Inferior parietal cortex (tissue), 1 donor: ENCODE measurements around the gene POC1A.
A peak's percentile ranks its signal among the peaks of the same experiment; 100 is the strongest.

ENCODE experiments used
- DNase-seq: peaks from one replicate; pipeline ENCODE4 v3.0.0-alpha.2; 2016; ENCODE audit errors: extremely low spot score

The POC1A gene

DNA sequence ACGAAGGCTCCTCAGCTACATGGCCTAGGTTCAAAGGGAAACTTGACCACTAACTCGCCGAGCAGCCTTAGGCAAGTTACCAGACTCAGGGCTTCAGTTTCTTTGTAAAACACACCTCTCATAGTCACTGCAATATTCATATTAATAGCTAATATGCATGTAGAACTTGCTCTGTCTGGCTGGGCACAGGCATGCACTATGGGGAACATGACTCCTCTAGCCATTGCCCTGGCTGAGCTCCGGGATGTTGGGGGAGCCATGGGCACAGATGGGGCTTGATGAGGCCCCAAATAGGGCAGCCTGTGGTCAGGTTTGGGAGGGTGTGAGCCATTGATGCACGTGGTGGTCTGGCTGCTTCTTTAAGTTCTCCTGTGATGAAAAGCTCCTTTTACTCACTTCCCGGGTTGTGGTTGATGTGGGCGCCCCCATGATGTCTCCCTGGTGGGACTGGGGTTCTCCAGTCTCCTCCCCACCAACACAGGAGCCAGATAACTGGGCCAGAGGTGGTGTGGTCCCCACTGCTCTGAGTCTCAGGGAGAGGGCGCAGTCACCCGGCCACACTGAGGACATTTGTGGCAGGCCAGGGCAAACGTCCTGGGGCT is 68.4 kb downstream of the POC1A start:
- DNase-seq = no peak

DNA sequence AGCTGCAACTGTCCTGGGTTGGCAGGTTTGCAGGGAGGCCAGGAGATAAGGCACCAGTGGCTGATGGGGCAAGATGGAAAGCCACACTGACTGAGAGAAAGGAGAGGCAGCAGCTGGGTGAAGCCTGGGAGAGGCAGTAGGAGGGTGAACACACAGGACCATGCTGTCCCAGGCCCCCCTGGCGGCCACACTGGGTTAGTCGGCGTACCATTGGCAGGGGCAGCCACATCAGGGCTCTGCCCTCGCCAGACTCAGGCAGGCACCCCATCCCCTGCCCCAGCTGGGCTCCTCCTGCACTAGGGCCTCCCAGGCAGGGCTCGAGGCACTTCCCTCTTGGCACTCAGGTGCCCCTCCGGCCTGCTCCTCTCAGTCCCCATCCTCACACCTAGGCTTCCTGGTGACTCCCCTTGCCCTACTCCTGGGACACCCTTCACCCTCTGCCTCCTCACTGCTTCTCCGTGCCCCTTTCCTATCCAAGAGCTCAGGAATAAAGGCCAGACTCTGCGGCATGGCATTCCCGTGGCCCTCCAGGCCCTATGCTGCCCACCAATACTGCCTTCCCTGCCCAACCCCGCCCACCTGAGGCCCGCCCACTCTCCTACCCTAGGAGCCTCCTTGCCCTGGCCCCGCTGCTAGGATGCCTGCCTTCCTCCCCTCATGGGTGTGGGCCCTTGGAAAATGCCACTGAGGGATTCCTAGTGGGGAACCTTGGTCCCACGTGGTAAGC is 69.1 kb downstream of the POC1A start:
- DNase-seq = no peak

DNA sequence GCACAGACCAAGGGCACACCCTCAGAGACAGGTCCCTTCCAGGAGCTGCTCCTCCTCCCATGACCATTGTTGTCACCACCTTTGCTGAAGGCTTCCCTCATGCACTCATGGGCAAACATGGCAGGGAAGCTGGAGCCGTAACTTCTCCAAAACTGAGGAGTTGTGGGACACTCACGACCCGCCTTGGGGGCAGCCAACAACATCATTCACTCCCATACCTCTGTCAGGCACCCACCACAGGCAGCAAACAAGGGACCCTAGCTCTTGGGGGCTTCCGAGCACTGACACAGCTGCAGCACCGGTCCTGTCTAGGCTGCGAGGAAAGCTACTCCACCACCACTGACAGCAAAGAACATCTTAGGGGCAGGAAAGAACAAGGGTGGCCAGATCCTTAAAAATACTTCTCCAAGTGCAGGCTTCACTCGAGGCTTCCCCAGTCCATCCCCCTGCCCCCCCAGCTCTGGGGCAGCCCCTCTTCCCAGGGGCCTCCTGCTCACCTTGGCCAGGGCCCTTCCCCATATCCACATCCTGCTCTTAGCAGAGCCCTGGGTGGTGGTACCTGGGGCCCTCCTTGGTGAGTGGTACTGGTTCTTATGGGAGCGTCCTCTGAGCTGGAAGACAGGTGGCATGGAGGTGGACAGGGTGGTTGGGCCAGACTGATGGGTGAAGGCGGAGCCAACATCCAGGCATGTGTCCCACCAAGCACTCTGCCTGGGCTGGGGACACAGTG is 69.8 kb downstream of the POC1A start:
- no peak for DNase-seq

DNA sequence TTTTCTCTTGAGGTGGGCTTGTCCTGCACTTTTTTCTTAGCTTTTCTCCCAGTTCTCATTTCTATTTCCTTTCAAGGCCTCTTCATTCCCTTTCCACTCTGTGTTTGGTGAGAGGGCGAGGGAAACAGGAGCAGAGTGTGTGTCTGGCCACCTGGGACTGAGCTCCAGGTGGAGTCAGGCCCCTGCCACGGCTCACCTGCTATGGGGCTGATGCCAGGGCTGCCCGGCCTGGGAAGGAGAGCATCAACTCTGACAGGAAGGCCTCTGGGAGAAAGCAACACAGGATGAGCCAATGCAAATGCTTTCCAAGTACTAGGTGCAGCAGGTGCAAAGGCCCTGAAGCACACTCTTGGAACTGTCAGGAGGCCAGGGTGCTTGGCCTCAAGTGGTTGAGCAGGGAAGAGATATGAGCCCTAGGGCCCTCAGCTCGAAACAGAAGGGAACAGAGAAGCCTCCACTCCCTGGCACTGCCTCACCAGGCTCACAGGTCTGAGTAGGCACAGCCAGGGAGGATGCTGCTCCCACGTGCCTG is 70.6 kb downstream of the POC1A start:
- DNase-seq = no peak

DNA sequence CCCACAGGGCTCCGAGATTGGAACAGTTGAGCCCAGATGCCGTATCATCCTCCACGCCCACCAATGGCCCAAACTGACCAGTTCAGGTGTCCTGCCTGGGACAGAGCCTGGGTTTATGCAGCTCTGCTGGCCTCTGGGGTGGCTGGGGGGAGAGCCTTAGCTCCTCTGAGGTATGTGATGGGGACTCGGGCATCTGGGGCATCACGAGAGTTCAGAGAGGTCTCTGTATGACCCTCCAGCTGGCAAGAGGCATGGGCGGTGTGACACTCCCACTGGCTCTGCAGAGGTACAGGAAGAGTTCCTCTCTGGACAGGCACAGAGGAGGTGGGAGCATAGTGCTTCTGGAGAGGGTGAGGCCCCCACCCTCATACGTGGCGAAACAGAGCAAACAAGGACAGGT is 71.3 kb downstream of the POC1A start:
- DNase-seq = no peak

DNA sequence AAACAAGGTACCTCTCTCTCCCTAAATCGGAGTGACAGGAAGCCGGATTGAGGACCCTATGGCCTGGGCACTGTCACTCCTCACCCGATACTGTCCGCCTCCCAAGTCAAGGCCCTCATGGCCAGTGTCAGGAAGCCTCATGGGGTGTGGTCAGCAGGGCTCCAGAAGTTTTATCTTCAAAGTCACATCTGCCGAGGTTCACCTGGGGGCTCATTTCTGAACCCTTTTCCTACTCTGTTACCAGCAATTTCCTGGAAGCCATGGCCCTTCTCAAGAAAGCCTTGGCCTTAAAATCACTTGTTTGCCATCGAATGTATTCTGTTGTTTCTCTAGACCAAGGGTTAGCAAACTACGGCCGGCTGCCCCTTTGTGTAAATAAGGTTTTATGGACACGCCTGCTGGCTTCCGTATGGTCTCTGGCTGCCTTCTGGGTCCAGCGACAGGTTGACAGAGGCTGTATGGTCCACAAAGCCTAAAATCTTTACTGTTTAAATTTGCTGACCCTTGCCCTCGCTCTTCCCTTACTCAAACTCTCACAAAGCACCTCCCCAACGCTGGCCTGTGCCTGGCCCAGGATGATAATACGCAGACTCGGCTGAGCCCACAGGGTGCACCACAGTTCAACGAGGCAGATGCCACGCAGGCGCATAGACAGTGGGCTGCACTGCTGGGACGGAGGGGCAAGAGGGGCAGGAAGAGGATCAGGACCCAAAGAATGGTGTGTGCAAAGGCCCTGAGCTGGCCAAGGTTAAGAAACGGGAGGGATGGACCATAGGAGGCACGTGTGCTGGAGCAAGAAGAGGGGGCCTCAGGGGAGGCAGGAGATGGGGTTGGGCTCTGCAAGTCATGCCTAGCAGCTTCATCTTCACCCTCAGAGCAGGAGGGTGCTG is 73.1 kb downstream of the POC1A start:
- DNase-seq = no peak

DNA sequence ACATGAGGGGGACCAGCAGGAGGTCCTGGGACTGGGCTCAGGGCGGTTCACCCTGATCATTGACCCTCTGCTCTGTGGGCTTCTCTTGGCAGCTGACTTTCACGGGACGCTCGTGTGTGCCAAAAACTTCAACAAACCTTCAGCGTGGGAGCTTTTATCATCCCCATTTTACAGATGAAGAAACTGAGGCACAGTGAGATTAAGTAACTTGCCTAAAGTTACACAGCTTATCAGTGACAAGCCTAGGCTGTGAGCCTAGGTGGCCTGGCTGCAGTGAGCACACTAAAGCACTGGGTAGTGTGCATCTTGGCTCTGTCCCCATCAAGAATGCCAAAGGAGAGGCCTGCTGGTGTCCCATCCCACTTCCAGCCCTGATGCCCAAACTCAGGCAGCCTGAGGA is 74.3 kb downstream of the POC1A start:
- no peak for DNase-seq

DNA sequence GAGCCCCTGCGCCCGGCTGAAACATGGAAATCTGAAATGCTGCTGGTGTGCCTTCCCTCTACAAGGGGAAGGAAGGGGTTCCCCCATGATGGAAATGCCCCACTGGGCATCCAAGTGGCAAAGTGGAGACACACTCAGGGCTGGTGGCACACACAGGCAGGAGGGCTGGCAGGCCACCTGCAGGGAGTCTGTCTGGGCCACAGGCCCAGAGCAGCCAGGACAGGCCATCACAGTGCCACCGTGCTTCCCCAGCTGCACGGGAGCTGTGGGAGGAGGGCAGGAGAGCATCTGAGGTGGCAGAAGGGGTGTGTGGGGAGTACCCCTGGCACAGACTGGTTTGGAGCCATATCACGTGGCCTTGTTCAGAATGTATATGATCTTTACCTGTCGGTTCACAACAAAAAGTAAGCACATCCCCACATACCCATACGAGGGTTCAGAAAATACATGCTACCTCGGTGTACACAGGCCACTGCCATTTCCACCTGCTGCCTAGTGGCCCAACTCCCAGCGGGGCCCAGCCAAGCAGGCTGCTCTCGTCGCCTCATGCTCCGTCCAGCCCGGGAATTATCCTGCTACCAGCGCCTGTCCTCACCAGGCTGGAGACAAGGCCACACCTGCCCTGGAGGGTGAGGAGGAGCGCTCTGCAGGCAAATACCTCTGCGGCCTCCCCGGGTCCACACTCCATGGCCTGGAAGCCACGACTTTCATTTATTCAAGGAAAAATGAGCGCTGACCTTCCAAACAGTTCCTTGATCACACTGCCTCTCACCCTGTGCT is 75.3 kb downstream of the POC1A start:
- no peak for DNase-seq

DNA sequence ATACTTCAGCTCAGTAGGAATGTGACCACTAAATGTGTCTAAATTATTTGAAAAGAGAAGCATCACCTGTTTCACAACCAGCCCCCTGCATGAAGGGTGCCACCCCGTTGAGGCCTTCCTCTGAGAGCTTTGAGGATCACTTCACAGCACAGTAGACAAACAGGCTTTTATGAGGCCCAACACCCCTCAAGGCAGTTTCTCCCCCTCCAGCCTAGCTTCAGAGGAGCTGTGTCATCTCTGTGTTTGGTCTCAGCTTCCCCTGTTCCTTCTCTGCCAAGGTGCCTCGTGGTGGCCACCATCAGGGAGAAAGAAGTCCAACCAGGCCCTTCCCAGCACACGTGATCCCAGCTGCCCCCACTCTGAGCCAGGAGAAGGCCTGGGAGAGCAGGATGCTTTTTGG is 76.3 kb downstream of the POC1A start:
- DNase-seq = no peak

DNA sequence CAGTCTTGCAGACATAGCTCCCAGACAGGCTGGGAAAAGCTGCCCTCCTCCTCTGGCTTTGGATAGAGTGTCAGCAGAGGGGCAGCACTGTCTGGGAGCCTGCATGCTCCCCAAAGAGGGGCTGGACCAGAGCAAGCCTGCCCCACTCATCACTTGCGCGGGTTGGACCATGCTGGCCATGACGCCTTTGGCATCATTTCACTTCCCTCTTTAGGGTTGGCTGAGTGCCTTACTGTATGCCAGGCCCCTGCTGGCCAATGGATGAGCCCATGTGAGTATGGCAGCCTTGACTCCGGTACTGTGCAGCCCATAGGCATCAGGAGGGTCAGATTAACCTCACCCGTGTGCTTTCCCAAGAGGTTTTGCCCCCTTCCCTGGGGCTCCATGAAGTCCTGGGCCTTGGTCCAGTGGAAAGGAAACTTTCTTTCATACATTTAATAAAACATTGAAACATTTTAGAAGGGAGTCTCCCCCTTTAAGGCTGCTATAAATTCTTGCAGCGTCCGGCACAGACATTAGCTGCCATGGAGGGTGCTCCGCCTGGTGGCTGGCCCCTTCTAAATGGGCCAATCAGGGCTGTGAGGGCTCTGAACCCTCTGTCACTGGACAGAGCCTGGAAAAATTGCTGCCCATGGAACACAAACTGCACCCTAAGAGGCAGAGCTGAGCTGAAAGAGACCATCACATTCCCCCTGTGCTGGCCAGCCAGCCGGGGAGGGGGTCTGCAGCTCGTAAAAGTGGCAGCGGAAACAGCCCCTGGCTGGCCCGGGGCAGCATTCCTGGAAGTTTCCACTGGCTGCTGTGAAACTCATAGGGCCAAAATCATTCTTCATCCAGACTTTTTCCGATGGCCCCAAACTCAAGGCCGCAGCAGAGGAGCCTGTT is 77.1 kb downstream of the POC1A start:
- no peak for DNase-seq

DNA sequence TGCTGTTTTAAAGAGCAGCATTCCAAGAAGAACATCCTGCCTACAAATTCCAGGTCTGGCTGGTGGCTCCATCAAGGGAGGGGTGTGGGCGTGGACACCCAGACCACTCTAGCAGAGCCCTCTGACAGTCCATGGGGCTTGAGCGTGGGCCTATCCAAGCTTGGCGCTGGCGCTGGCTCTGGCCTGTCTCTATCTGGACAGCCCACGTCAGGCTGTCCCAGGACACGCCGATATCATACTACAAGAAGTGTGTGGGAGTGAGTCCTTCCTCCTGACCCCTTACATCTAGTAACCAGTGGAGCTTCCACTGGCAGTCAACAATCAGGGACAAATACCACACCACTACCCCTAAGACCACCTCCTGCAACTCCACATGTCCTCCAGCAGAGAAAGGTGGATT is 80.7 kb downstream of the POC1A start:
- no peak for DNase-seq

DNA sequence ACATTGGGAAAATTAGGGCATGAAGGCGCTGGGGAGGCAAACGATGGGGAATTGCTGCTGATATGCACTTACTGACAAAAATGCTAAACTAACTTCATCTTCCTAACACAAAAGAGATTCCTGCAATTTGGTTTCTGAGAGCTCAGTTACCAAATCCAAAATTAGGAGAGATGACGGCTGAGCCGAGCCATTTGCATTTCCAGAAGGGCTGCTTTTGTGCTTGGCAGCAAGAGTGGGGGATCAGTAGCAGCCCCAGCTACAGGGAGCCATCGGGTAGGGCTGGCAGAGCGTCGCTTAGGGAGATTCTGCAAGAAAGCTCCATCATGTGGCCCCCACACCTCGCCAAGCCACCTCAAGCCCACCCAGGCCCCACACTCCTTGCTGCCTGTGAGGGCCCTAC is 81.8 kb downstream of the POC1A start:
- DNase-seq = peak; percentile 26

DNA sequence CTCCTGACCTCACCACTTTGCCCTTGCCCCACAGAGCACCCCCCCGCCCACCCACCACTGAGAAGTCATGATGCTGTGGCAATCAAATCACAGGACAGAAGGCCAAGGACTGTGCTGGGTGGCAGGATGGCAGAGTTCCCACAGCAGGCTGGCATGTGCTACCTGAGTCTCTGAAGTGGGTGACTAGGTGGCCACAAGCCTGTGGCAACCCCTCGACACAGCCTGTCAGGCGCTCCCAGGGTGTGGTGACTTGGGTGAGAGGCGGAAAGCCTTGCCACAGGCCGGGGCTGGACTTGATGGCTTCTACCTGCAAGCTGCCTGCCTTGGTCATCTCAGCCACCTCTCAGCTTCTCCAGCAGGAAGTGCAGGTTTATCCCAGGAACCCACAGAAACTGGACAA is 82.2 kb downstream of the POC1A start:
- DNase-seq = no peak

DNA sequence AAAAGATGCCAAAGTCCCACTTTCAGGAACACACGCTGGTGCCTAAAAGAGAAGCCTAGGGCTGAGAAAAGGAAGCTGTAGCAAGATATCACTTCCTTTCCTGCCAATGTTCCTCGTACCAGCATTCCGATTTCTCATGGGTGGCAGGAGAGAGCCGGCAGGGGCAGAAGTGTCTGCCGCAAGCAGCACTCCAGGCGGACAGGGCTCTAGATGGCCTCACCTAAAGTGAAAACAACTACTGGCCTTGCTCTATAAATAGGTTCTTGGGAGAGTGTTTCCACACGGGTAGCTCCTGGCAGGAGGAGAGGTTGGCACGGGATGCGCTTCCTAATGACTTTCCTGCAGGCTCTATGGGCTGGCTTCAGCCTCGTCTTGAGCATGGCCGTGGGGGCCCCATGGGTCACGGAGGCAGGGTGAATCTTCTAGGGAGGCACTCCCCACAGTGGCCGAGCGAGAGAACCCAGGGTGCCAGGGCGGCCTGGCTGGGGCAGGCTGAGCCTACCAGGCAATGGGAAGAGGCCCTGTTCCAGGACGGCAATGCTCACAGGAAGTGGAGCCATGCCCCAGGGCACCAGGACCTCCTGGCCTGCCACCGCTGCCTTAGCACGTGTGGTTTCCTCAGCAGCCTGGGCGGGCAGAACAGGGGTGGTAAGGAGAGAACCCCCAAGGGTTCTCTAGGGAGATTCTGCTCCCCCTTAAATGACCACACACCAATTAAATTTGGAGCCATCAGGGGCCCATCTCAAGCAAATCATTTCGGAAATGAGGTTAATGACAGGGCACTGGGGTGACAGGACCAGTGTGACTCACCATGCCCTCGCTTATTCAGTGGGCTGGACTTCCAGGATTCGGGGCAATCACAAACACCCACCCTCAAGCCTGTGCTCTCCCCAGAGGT is 83.2 kb downstream of the POC1A start:
- peak; percentile 17 for DNase-seq

DNA sequence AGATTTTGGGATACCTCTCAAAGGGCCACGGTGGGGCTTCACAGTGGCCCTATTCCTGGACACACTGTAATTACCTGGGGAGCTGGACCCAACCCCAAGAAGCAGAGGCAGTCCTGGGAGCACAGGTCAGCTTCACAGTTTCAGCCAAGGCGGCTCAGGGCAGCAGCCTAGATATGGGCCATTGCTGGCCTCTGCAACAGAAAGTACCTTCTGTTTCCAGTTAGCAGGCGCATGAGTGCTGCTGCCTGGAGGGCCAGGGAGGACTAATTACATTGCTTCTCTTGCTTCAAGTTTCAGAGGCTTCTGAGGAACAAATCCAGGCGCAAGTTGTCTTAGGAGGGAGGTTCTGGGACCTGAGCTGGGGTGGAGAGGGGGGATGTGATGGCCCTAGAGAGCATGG is 84.4 kb downstream of the POC1A start:
- DNase-seq = no peak

DNA sequence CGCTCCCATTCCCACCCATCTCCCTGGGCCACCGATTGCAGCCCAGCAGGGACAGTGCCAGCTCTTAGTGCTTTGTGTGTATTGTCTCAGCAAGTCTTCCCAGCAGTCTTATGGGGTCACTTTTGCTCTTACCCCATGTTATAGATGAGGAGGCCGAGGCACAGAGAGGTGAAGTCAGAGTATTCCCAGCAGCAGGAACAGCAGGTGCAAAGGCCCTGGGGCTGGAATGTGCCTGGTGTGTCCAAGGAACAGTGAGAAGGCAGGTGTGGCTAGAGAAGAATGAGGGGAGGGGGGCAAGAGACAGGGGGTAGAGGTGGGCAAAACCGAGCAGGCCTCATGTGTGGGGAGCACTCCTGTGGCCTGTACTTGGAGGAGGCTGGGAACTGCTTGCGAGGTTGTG is 85.1 kb downstream of the POC1A start:
- DNase-seq = no peak

DNA sequence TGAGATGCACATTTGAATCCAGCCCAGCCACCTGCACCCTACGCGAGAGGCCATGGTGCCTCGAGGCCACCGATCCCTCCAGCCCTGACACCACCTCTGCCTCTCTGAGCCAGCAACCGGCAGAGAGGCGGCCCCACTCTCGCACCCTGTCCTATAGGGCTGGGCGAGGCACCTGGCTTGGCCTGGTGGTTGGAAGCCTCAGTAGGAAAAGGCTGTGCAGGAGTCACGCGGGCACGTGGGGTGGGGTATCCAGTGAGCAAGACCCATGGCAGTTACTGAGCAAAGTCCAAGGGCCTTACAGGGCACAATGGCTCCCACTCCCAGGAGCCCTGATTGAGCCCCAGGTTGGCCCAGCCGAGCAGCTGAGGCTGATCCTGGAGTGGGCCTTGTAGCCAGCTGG is 85.5 kb downstream of the POC1A start:
- DNase-seq = no peak

DNA sequence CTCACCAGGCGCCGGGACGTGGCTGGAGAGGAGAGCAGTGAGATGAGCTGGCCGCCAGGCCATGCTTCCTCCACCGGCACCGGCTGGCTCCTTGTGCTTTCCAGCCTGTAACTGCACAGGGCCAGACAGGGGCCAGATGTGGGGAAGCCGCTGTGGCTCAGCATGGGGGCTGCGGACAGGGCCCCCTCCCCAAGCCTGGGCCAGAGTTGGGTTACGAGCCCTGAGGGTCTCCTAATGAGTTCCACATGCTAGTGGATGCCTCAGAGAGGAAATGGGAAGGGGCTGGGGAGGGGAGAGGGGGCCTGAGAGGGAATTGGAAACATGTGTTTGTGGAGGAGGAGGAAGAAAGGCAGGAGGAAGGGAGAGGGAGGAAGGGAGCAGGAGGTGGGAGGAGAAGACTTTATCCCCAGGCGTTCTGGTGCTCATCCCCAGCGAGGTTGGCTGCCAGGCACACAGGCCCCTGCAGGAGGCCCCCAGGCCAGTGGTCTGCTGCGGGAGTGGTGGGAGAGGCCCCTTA is 86.1 kb downstream of the POC1A start:
- no peak for DNase-seq

DNA sequence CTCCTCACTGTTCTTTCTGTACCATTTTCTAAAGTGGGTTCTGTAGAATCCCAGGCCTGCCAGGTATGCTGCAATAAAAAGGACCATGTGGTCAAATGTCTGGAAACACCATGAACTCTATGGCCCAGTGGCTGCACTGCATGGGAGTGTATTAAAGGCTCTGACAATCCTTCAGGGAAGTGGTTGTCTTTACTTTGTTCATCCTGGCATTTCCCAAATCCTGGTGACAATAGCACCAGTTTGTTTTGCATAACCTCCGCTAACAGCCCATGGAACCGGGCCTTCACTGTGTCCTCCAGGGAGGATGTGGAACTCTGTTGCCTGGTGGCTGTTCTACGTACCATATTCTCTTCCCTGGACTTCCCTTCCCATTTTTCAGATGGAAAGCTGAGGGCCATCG is 86.7 kb downstream of the POC1A start:
- DNase-seq = no peak
